Fibroblast of lung (primary cell): ENCODE data around the gene SLC25A6. TPM values are rescaled to one million over a fixed set of nuclear protein-coding genes. Genes with fewer than 3 reads are reported as not detected.

ENCODE experiments used
- DNase-seq, 2 donors: peaks; one replicate each; pipeline versions ENCODE4 v3.0.0 to v3.0.0-alpha.2; 2010; ENCODE audit warnings: low read depth in 2 of 2
- H2AFZ ChIP-seq: 2 replicates; pipeline ENCODE4 v1.5.1; 2012; ENCODE audit warnings: low read length, control low read depth, inconsistent platforms
- H3K27ac ChIP-seq: 2 replicates; pipeline ENCODE4 v1.5.1; 2011; ENCODE audit warnings: low read length, control low read depth; ENCODE audit not compliant: insufficient read depth
- H3K27me3 ChIP-seq: 2 replicates; pipeline ENCODE4 v1.5.1; 2011; ENCODE audit warnings: mild to moderate bottlenecking, low read length; ENCODE audit not compliant: control insufficient read depth, insufficient read depth
- H3K36me3 ChIP-seq: 2 replicates; pipeline ENCODE4 v1.5.1; 2011; ENCODE audit warnings: low read length; ENCODE audit not compliant: control insufficient read depth, insufficient read depth
- H3K4me1 ChIP-seq: 2 replicates; pipeline ENCODE4 v1.5.1; 2011; ENCODE audit warnings: low read length; ENCODE audit not compliant: control insufficient read depth, insufficient read depth; ENCODE audit errors: extremely low read depth
- H3K4me2 ChIP-seq: 2 replicates; pipeline ENCODE4 v1.5.1; 2011; ENCODE audit warnings: low read length, control low read depth; ENCODE audit not compliant: insufficient read depth; ENCODE audit errors: extremely low read depth
- H3K4me3 ChIP-seq, 4 experiments: fragments of 200-600 bp in 1 of 4; sonication (generic) in 1 of 4; replicated peaks in 1 of 4; 2 replicates each; pipeline ENCODE4 v1.5.1; 2011 to 2016; ENCODE audit warnings: low read length in 4 of 4, low read depth in 3 of 4, mild to moderate bottlenecking in 3 of 4, control low read depth in 2 of 4, inconsistent platforms in 1 of 4, mixed read lengths in 1 of 4; ENCODE audit not compliant: insufficient read depth in 1 of 4; ENCODE audit errors: control extremely low read depth in 1 of 4
- H3K79me2 ChIP-seq: 2 replicates; pipeline ENCODE4 v1.5.1; 2012; ENCODE audit warnings: mild to moderate bottlenecking, low read length, inconsistent platforms; ENCODE audit not compliant: control insufficient read depth, insufficient read depth
- H3K9ac ChIP-seq: 2 replicates; pipeline ENCODE4 v1.5.1; 2011; ENCODE audit warnings: mild to moderate bottlenecking, low read length, control low read depth; ENCODE audit not compliant: insufficient read depth
- H3K9me3 ChIP-seq: 2 replicates; pipeline ENCODE4 v1.5.1; 2012; ENCODE audit warnings: low read depth, low read length; ENCODE audit not compliant: control insufficient read depth, insufficient read depth
- H4K20me1 ChIP-seq: 2 replicates; pipeline ENCODE4 v1.5.1; 2011; ENCODE audit warnings: low read length; ENCODE audit not compliant: control insufficient read depth, insufficient read depth; ENCODE audit errors: extremely low read depth
- CTCF ChIP-seq, 2 donors: IDR thresholded peaks in 1 of 2; conservative IDR thresholded peaks in 1 of 2; 1 replicate in 1 of 2; 2 replicates in 1 of 2; pipeline ENCODE4 v1.5.1; 2011 to 2012; ENCODE audit warnings: low read length in 2 of 2, control low read depth in 1 of 2, inconsistent platforms in 1 of 2, low read depth in 1 of 2, mild to moderate bottlenecking in 1 of 2
- EZH2 ChIP-seq: IDR thresholded peaks from 2 replicates; pipeline ENCODE4 v1.5.1; 2012; ENCODE audit warnings: low read length, control low read depth, mild to moderate bottlenecking; ENCODE audit errors: missing control alignments
- polyA plus RNA-seq, 2 donors: library from polyadenylated mRNA; depleted of rRNA in 1 of 2; stranded (reverse) in 1 of 2; unstranded in 1 of 2; fragments of >200 nt; gene quantifications; 2 replicates each; pipeline ENCODE4 v1.2.1, GENCODE V29; 2011 to 2012; ENCODE audit warnings: missing spikeins in 1 of 2
- total RNA-seq: library from RNA; depleted of rRNA; stranded (reverse); fragments of >200 nt; gene quantifications from 2 replicates; pipeline ENCODE4 v1.2.1, GENCODE V29; 2014

Gene SLC25A6
- total and polyA plus RNA-seq, 2 donors (not counting 1 experiment from before 2014, with no cell fraction given), result 158 to 220 TPM

GRCh38 chrX:1421433-1422134, 29.7 kb upstream of the SLC25A6 start:
- no peak overlapping the region for H3K9ac ChIP-seq
- H3K4me3 ChIP-seq, result no peak overlapping the region
- no peak overlapping the region for H3K27ac ChIP-seq
- no peaks in the 10 kb centered on the region for H3K27me3 ChIP-seq
- TF ChIP-seq EZH2 (no peak), CTCF (conservative IDR thresholded peaks at IDR 0.05 in 1 of 2, IDR thresholded peaks at IDR 0.05 in 1 of 2; ENCODE audit: low read depth in 1 of 2, low read length in 2 of 2) (no peak)
- H4K20me1 ChIP-seq, result no peaks in the 10 kb centered on the region
- H3K4me2 ChIP-seq, result no peak overlapping the region
- H3K79me2 ChIP-seq, result no peaks in the 10 kb centered on the region
- no peak for DNase-seq
- no peaks in the 10 kb centered on the region for H3K4me1 ChIP-seq
- H3K36me3 ChIP-seq, result peaks cover 11% of the 10 kb centered on the region
- no peaks in the 10 kb centered on the region for H3K9me3 ChIP-seq
- H2AFZ ChIP-seq, result no peak overlapping the region

- H3K9ac ChIP-seq, result no peak overlapping the region
- H3K27me3 ChIP-seq, result no peaks in the 10 kb centered on the region
- H4K20me1 ChIP-seq, result no peaks in the 10 kb centered on the region
- no peak overlapping the region for H3K27ac ChIP-seq
- TF ChIP-seq CTCF (conservative IDR thresholded peaks at IDR 0.05 in 1 of 2, IDR thresholded peaks at IDR 0.05 in 1 of 2; ENCODE audit: low read depth in 1 of 2, low read length in 2 of 2) (no peak), EZH2 (no peak)
- H3K4me1 ChIP-seq, result no peaks in the 10 kb centered on the region
- DNase-seq, result no peak
- H3K36me3 ChIP-seq, result peaks cover 19% of the 10 kb centered on the region
- no peaks in the 10 kb centered on the region for H3K9me3 ChIP-seq
- H3K4me2 ChIP-seq, result no peak overlapping the region
- H3K79me2 ChIP-seq, result no peaks in the 10 kb centered on the region
- no peak overlapping the region for H3K4me3 ChIP-seq
- no peak overlapping the region for H2AFZ ChIP-seq
Observed at GRCh38 chrX:1420371-1420770, 28.5 kb upstream of the SLC25A6 start.

- Histone ChIP-seq H4K20me1 (no peaks in the 10 kb centered on the region), H3K4me1 (no peaks in the 10 kb centered on the region), H3K9me3 (no peaks in the 10 kb centered on the region), H3K9ac (no peak overlapping the region), H3K27me3 (no peaks in the 10 kb centered on the region), H3K4me3 (no peak overlapping the region), H3K79me2 (no peaks in the 10 kb centered on the region), H2AFZ (no peak overlapping the region), H3K36me3 (peaks cover 18% of the 10 kb centered on the region), H3K4me2 (no peak overlapping the region), H3K27ac (no peak overlapping the region)
- no peak for DNase-seq
- TF ChIP-seq CTCF (conservative IDR thresholded peaks at IDR 0.05 in 1 of 2, IDR thresholded peaks at IDR 0.05 in 1 of 2; ENCODE audit: low read depth in 1 of 2, low read length in 2 of 2) (no peak), EZH2 (no peak)
Observed at GRCh38 chrX:1419545-1420355, 27.8 kb upstream of the SLC25A6 start.
